Activated CD8-positive, alpha-beta memory T cell treated with anti-CD3 and anti-CD28 coated beads, Interleukin-2, amount 10 ng/mL, durations not matched to agents 7 days and 5 days (primary cell): ENCODE measurements around the gene ELK4. TPM values are rescaled to one million over a fixed set of nuclear protein-coding genes. Genes with fewer than 3 reads are reported as not detected.
A peak's percentile ranks its signal among the peaks of the same experiment; 100 is the strongest.

Source experiments
- ATAC-seq: fragments of 150-1000 bp; cut with Tn5 transposase; one replicate; pipeline ENCODE4 v1.10.0; 2021; ENCODE audit warnings: moderate library complexity
- CTCF ChIA-PET: fragments of 350-600 bp; sonication (Branson Sonifier 250); formaldehyde crosslinking; loops from one replicate; lab custom pipeline; 2021; ENCODE audit warnings: antibody characterized with exemption; lab: Charles Lee
- DNase-seq: peaks from one replicate; pipeline ENCODE4 v3.0.0-alpha.2; 2020
- H3K27ac Mint-ChIP-seq: one replicate; pipeline ENCODE4 v1.8.0; 2021; ENCODE audit warnings: mild to moderate bottlenecking, mixed read lengths
- H3K27me3 Mint-ChIP-seq: one replicate; pipeline ENCODE4 v1.8.0; 2021; ENCODE audit warnings: mixed read lengths
- H3K36me3 Mint-ChIP-seq: one replicate; pipeline ENCODE4 v1.8.0; 2021; ENCODE audit warnings: mild to moderate bottlenecking, mixed read lengths
- H3K4me1 Mint-ChIP-seq: one replicate; pipeline ENCODE4 v1.8.0; 2021; ENCODE audit warnings: mixed read lengths
- H3K4me3 Mint-ChIP-seq: one replicate; pipeline ENCODE4 v1.8.0; 2021; ENCODE audit warnings: mild to moderate bottlenecking, moderate library complexity, mixed read lengths
- H3K9me3 Mint-ChIP-seq: one replicate; pipeline ENCODE4 v1.8.0; 2022; ENCODE audit warnings: low read depth, mixed read lengths
- total RNA-seq, 2 experiments: library from RNA; stranded (reverse); gene quantifications; one replicate each; pipeline ENCODE4 v1.2.3, GENCODE V29; 2021

Gene ELK4
- total RNA-seq, 2 experiments from 2014 or later, result 70.9 to 79.7 TPM

DNA sequence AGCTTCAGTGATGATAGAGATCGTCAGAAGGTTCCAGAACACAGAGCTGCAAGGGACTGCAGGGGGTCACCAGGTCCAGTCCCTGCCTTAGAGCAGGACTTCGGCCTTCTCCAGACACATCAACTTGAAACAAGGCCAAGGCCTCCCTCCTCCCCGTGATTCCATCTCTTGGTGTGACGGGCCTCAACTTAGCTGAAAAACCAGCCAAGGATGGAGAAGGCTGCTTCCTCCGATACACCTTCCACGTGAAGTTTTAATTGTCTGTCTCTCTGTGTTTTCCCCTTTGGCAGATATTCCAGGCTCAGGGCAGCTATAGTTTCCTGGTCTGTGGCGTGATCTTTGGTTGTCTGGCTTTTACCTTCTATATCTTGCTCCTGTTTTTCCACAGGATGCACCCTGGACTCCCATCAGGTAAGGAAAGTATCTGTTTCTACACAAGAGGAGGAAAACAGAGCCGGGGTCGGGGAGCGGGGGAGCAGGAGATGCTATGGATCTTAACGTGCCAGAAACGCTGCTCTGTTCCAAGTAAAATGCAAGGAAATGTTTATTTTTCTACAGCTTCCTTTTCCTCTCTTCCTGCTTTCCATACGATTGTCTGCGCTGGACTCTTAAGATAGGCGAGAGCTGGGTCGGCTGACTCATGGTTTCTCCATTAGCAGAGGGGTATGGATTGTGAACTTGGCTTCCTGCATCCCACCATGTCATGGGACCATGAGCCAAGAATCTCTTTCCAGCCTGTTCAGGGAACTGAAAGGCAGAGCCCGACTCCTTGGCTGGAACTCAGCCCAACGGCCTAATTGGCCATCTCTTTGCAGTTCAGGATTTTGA is 32.8 kb downstream of the ELK4 start:
- Mint-ChIP-seq H3K9me3 (no peaks in the 10 kb centered on the region), H3K27me3 (no peaks in the 10 kb centered on the region)

DNA sequence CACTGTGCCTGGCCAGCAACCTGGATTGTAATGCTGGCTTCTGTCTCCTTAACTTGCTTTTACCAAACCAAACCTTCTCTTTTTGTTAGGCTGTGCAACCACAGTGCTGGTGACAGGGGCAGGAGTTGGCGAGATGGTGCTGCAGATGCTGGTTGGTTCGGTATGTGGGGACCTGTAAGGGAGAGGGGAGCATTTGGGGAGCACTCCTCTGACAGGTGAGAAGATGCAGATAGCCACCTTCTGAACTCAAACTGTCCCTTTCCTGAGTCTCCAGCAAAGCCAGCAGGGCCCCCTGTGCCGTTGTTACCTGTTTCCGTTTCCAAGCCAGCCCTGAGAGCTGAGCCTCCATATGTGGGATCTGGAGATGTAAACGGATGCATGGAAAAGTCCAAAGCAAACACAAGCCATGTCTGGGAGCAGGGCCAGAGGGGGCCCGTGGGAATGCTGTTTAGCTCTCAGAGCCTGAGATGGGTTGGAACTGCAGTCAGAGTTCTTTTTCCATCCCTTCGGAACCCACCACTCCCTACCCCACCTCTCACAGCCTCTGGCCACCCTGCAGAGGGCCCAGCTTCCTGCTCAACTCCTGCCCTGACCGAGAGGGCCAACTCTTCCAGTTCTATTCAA is 34.0 kb downstream of the ELK4 start:
- peaks cover 12% of the 10 kb centered on the region for H3K36me3 Mint-ChIP-seq
- no peak for ATAC-seq
- peak; percentile 30 for DNase-seq
- CTCF ChIA-PET, result interaction anchor here (1.3 to 5.4 kb wide), 4 partner anchors 16 to 112 kb away, joined by 3 to 46 read pairs (median 6); partner anchors contain the start of gene ELK4
- H3K4me3 Mint-ChIP-seq, result no peak overlapping the region
- H3K9me3 Mint-ChIP-seq, result no peaks in the 10 kb centered on the region
- no peaks in the 10 kb centered on the region for H3K27me3 Mint-ChIP-seq
- peaks cover 26% of the 10 kb centered on the region for H3K4me1 Mint-ChIP-seq
- no peak overlapping the region for H3K27ac Mint-ChIP-seq

More for the DNA sequence above, 32.8 kb downstream of the ELK4 start:
- Mint-ChIP-seq H3K4me3 (no peak overlapping the region), H3K36me3 (peaks cover 15% of the 10 kb centered on the region), H3K27ac (no peak overlapping the region), H3K4me1 (peaks cover 18% of the 10 kb centered on the region)
- CTCF ChIA-PET, result interaction anchor here (0.9 to 5.4 kb wide), 6 partner anchors 10 to 114 kb away, joined by 3 to 46 read pairs (median 3); partner anchors contain the start of gene ELK4
- DNase-seq, result peak; percentile 37
- ATAC-seq, result no peak

- H3K36me3 Mint-ChIP-seq, result peaks cover 12% of the 10 kb centered on the region
- no peak overlapping the region for H3K4me3 Mint-ChIP-seq
- DNase-seq, result peak; percentile 30
- H3K4me1 Mint-ChIP-seq, result peaks cover 33% of the 10 kb centered on the region
- ATAC-seq, result no peak
- no peaks in the 10 kb centered on the region for H3K27me3 Mint-ChIP-seq
- H3K27ac Mint-ChIP-seq, result no peak overlapping the region
- CTCF ChIA-PET, result interaction anchor here (6.7 to 11.8 kb wide), 2 partner anchors 34 to 60 kb away, joined by 199 to 465 read pairs; partner anchors contain the start of gene ELK4
- H3K9me3 Mint-ChIP-seq, result no peaks in the 10 kb centered on the region
These were observed 34.9 kb downstream of the ELK4 start for GRCh38 chr1:205596876-205597275.

DNA sequence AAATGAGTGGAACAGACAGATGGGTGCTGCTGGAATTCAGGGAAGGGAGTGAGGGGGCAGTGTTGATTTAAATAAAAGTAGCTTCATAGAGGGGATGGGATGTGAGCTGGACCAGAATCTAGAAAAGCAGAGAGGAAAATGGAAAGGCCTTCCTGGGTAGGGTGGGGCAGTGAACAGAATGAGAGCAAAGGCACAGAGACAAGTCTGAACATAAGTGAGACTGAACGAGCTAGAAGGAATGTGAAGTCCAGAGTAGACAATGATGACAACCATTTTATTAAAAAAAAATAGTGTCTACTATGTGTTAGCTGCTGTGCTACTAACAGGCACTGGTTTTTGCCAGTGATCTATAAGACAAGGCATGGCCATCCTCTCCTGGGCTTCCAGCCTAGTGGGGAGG is 36.0 kb downstream of the ELK4 start:
- CTCF ChIA-PET, result interaction anchor here (0.8 to 11.8 kb wide), 5 partner anchors 25 to 71 kb away, joined by 3 to 465 read pairs (median 13); partner anchors contain the start of gene ELK4
- no peak for DNase-seq
- peaks cover 36% of the 10 kb centered on the region for H3K4me1 Mint-ChIP-seq
- H3K27me3 Mint-ChIP-seq, result no peaks in the 10 kb centered on the region
- H3K36me3 Mint-ChIP-seq, result peaks cover 12% of the 10 kb centered on the region
- no peak overlapping the region for H3K4me3 Mint-ChIP-seq
- no peaks in the 10 kb centered on the region for H3K9me3 Mint-ChIP-seq
- no peak for ATAC-seq
- no peak overlapping the region for H3K27ac Mint-ChIP-seq

- H3K9me3 Mint-ChIP-seq, result no peaks in the 10 kb centered on the region
- H3K27ac Mint-ChIP-seq, result peak overlapping the region; percentile 3
- peaks cover 12% of the 10 kb centered on the region for H3K36me3 Mint-ChIP-seq
- CTCF ChIA-PET, result interaction anchor here (0.8 to 11.8 kb wide), 4 partner anchors 35 to 71 kb away, joined by 3 to 465 read pairs (median 106); partner anchors contain the start of gene ELK4
- H3K4me3 Mint-ChIP-seq, result no peak overlapping the region
- ATAC-seq (no peak), DNase-seq (no peak)
- no peaks in the 10 kb centered on the region for H3K27me3 Mint-ChIP-seq
- H3K4me1 Mint-ChIP-seq, result peaks cover 35% of the 10 kb centered on the region
These were observed 36.4 kb downstream of the ELK4 start for GRCh38 chr1:205595435-205595834.

DNA sequence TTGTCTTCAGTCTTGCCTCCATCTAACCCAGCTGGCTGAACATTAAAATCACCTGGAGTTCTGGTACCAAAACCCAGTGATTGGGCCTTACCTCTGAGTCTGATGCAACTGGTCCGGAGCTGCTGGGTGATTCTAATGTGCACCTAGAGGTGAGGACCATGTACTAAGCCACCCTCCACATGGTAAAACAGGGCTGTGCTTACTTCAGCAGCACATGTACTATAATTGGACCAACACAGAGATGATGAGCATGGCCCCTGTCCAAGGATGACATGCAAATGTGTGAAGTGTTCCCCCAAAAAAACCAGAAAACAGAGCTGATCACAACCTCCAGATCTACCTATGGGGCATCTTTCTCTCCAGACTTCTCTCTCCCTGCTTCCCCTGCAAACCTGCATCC is 37.0 kb downstream of the ELK4 start:
- Mint-ChIP-seq H3K4me3 (no peak overlapping the region), H3K27ac (no peak overlapping the region), H3K36me3 (peaks cover 12% of the 10 kb centered on the region), H3K4me1 (peaks cover 29% of the 10 kb centered on the region), H3K9me3 (no peaks in the 10 kb centered on the region), H3K27me3 (no peaks in the 10 kb centered on the region)
- CTCF ChIA-PET, result interaction anchor here (2.9 to 11.8 kb wide), 3 partner anchors 36 to 70 kb away, joined by 13 to 465 read pairs (median 199); partner anchors contain the start of gene ELK4
- DNase-seq (peak; percentile 32), ATAC-seq (no peak)

DNA sequence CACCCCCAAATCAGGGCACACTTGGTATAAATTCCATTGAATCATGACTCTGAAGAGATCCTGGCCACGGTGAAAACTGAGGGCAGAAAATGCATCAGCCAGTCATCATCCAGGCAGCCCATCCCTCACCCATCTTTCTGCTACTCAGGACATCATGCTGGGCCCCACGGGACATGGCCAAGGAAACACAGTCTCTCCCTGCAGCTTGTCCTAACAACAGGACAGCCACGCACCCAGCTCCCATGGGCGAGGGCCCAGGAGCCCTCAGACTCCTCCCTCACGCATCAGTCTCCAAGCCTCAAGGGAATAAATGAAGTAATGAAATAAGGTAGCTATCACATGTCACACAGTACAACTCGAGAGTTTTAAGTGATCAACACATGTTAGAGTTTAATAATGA is 37.8 kb downstream of the ELK4 start:
- no peaks in the 10 kb centered on the region for H3K9me3 Mint-ChIP-seq
- H3K4me3 Mint-ChIP-seq, result no peak overlapping the region
- H3K27me3 Mint-ChIP-seq, result no peaks in the 10 kb centered on the region
- H3K27ac Mint-ChIP-seq, result peak overlapping the region; percentile 70
- ATAC-seq, result no peak
- H3K4me1 Mint-ChIP-seq, result peaks cover 26% of the 10 kb centered on the region
- peak; percentile 37 for DNase-seq
- CTCF ChIA-PET, result interaction anchor here (0.8 to 11.8 kb wide), 11 partner anchors 14 to 188 kb away, joined by 3 to 465 read pairs (median 5); partner anchors contain the start of gene ELK4
- H3K36me3 Mint-ChIP-seq, result peaks cover 11% of the 10 kb centered on the region

DNA sequence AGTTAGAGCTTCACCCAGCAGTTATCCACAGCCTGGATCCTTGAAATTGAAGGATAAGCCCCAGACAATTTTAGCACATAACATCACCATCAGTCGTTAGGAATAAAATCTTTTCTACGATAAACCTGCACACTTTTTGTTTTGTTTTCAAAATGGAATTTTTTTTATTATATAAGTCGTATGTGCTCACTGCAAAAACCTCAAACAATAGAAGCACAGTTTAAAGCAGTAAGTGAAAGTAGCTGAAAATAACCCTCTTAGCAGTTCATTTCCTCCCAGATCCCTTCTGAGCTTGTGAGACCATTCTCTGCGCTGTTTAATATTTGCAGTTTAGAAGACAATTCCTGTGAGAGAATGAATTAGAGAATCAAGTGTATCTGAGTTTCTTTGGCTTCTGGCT is 38.3 kb downstream of the ELK4 start:
- H3K9me3 Mint-ChIP-seq, result no peaks in the 10 kb centered on the region

DNA sequence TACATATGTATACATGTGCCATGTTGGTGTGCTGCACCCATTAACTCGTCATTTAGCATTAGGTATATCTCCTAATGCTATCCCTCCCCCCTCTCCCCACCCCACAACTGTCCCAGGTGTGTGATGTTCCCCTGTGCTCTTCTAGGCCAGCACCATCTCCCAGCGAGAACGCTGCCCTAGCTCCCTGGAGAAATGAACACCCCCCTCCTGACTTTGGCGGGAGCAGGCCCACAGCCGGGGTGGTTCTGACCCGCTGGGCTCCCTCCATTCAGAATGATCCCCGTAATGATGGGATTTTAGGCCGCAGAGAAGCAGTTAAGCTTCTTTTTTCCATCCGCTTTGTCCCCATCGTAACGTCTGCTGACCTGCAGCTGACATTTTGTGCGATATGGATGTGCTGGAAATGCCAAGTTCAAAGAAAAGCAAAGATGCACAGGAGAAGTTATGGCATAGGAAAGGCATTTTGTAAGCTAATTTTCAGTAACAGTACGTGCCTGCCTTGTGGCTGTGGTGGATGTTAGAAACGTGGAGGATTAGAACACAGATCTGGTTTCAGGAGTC is 39.3 kb downstream of the ELK4 start:
- Mint-ChIP-seq H3K27ac (no peak overlapping the region), H3K9me3 (no peaks in the 10 kb centered on the region), H3K36me3 (peaks cover 3% of the 10 kb centered on the region), H3K27me3 (no peaks in the 10 kb centered on the region), H3K4me1 (peaks cover 26% of the 10 kb centered on the region), H3K4me3 (peak overlapping the region; percentile 59)
- CTCF ChIA-PET, result interaction anchor here (0.8 to 11.8 kb wide), 38 partner anchors 9 to 385 kb away, joined by 3 to 465 read pairs (median 8); partner anchors contain the start of gene ELK4
- ATAC-seq, result no peak
- DNase-seq, result peak; percentile 35

More for the DNA sequence above, 38.3 kb downstream of the ELK4 start:
- CTCF ChIA-PET, result interaction anchor here (0.8 to 11.8 kb wide), 11 partner anchors 15 to 189 kb away, joined by 3 to 465 read pairs (median 5); partner anchors contain the start of gene ELK4
- peaks cover 26% of the 10 kb centered on the region for H3K4me1 Mint-ChIP-seq
- H3K27me3 Mint-ChIP-seq, result no peaks in the 10 kb centered on the region
- peak; percentile 16 for DNase-seq
- no peak for ATAC-seq
- H3K36me3 Mint-ChIP-seq, result peaks cover 10% of the 10 kb centered on the region
- peak overlapping the region; percentile 70 for H3K27ac Mint-ChIP-seq
- peak overlapping the region; percentile 12 for H3K4me3 Mint-ChIP-seq

DNA sequence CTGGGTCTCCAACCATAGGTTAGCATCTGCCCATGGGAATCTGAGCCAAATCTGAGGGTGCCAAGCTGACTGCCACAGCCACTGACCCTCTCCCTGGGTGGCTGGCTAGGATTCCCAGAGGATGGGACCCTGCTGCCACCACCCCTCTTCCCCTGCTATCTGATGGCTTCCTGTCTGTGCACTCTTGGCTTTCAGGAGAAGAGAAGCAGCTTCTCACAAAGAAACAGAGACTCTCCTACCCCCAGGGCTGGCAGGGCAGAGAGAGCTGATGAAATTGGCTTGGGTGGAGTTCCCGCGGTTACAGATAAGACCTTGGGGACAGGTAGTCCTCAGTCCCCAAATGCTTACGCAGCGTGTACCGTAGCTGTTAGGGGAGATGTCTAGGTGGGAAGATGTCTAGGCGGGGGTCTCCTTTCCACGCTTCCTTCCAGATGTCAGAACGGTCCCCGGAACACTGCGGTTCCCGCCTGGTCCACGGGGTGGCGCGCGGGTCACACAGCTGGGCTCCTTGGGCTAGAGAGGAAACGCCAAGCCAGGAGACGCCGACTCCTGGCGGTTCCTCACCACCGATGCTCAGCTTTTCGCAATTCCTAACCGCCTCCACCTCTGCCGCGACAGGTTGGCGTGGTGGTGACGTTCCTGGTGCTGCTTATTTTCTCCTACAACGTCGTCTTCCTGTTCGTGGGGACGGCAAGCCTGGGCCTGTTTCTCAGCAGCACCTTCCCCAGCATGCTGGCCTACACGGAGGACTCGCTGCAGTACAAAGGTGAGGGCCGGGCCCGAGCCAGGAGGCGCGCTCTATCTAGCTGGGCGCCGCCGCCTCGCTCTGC is 40.1 kb downstream of the ELK4 start:
- CTCF ChIA-PET, result interaction anchor here (0.7 to 11.8 kb wide), 51 partner anchors 8 to 434 kb away, joined by 3 to 465 read pairs (median 6); partner anchors contain the start of genes ELK4, PM20D1 and SLC45A3
- Mint-ChIP-seq H3K4me3 (peak overlapping the region; percentile 82), H3K9me3 (no peaks in the 10 kb centered on the region), H3K4me1 (peaks cover 26% of the 10 kb centered on the region), H3K27me3 (no peaks in the 10 kb centered on the region), H3K27ac (peak overlapping the region; percentile 85), H3K36me3 (peaks cover 2% of the 10 kb centered on the region)
- peak; percentile 95 for ATAC-seq
- peak; percentile 91 for DNase-seq

- CTCF ChIA-PET, result interaction anchor here (0.7 to 11.8 kb wide), 45 partner anchors 7 to 433 kb away, joined by 3 to 465 read pairs (median 6); partner anchors contain the start of genes ELK4, PM20D1 and SLC45A3
- H3K36me3 Mint-ChIP-seq, result peaks cover 2% of the 10 kb centered on the region
These were observed 40.9 kb downstream of the ELK4 start for GRCh38 chr1:205590777-205591513.

More at GRCh38 chr1:205590777-205591513, 40.9 kb downstream of the ELK4 start:
- H3K27ac Mint-ChIP-seq, result no peak overlapping the region
- DNase-seq, result peak; percentile 36
- H3K27me3 Mint-ChIP-seq, result no peaks in the 10 kb centered on the region
- H3K4me1 Mint-ChIP-seq, result peaks cover 26% of the 10 kb centered on the region
- H3K9me3 Mint-ChIP-seq, result no peaks in the 10 kb centered on the region
- no peak overlapping the region for H3K4me3 Mint-ChIP-seq
- ATAC-seq, result no peak
